ENCODE data around the gene OOSP3. TPM values are rescaled to one million over a fixed set of nuclear protein-coding genes. Genes with fewer than 3 reads are reported as not detected.

OOSP3 gene
- polyA plus RNA-seq, 1 of the 3 experiments (the other 2 are of a cell fraction) = not detected

- no peaks in the 10 kb centered on the region for H3K4me1 ChIP-seq (ENCODE audit: control insufficient read depth in 1 of 2, insufficient read depth in 2 of 2, low read depth in 1 of 2, low read length in 1 of 2)
- 15% methylated on average over 5 of the region's 5 CpGs for WGBS (ENCODE audit: low lambda C conversion rate)
- no peak overlapping the region for H3K9ac ChIP-seq
- H3K4me2 ChIP-seq = no peak overlapping the region
- CTCF ChIA-PET = interaction anchor here (1.3 to 1.4 kb wide), 2 partner anchors 10 to 24 kb away, joined by 3 to 4 read pairs; no protein-coding TSS in a partner anchor
- H3K79me2 ChIP-seq (ENCODE audit: insufficient read depth) = no peaks in the 10 kb centered on the region
- no peak overlapping the region for H3K27ac ChIP-seq (ENCODE audit: low read depth in 2 of 2, low read length in 1 of 2)
- POLR2A ChIA-PET = no interaction called here
- DNase-seq = no peak
- H3K36me3 ChIP-seq (replicated peaks in 1 of 2; ENCODE audit: control insufficient read depth in 1 of 2, insufficient read depth in 2 of 2, low read length in 1 of 2) = no peaks in the 10 kb centered on the region
- H3K9me3 ChIP-seq = no peaks in the 10 kb centered on the region
- H3K9me2 ChIP-seq = no peaks in the 10 kb centered on the region
- no peaks in the 10 kb centered on the region; the same call in 1 of the 2 replicates for H3K27me3 ChIP-seq (ENCODE audit: insufficient read depth)
- H3F3A ChIP-seq (replicated peaks; ENCODE audit: insufficient read depth) = no peaks in the 10 kb centered on the region
- no peak overlapping the region for H2AFZ ChIP-seq (ENCODE audit: low read depth)
- no peak for TF ChIP-seq REST (IDR thresholded peaks at IDR 0.05; ENCODE audit: low read depth, low read length)
- TF ChIP-seq RAD21 (IDR thresholded peaks at IDR 0.05; ENCODE audit: low read length) = no peak
- no peak for TF ChIP-seq MAX (IDR thresholded peaks at IDR 0.05; ENCODE audit: low read depth)
- no peak for TF ChIP-seq FOXJ3 (CRISPR knock-in tag; IDR thresholded peaks at IDR 0.05)
- no peak for TF ChIP-seq CTCF (IDR thresholded peaks at IDR 0.05)
- TF ChIP-seq USF1 (IDR thresholded peaks at IDR 0.05; ENCODE audit: borderline replicate concordance, low read depth) = no peak
- no peak for TF ChIP-seq SMC3 (IDR thresholded peaks at IDR 0.05; ENCODE audit: low read depth, low read length)
- TF ChIP-seq CHD2 (IDR thresholded peaks at IDR 0.05; ENCODE audit: low read length, partially characterized antibody) = no peak
- TF ChIP-seq POLR2AphosphoS5 (IDR thresholded peaks at IDR 0.05; ENCODE audit: low read depth, low read length) = no peak
- no peak for TF ChIP-seq IRF3 (IDR thresholded peaks at IDR 0.05; ENCODE audit: low read depth, low read length)
- H3K4me3 ChIP-seq (ENCODE audit: low read depth in 2 of 2, low read length in 1 of 2) = no peak overlapping the region
- H4K20me1 ChIP-seq (ENCODE audit: insufficient read depth) = no peaks in the 10 kb centered on the region
Observed at GRCh38 chr11:59846556-59846955, 32.0 kb upstream of the OOSP3 start.
